Cerebellar cortex (tissue), 1 donor: ENCODE measurements around the gene ARF4.
"Not testable (repeated sequence)": the region's sequence is repeated elsewhere in the genome, so short reads cannot be mapped to it uniquely, and the experiment has no call there.

ENCODE experiments used
- DNase-seq: peaks from one replicate; pipeline ENCODE4 v3.0.0-alpha.2; 2015; ENCODE audit warnings: low spot score

ARF4 gene

DNA sequence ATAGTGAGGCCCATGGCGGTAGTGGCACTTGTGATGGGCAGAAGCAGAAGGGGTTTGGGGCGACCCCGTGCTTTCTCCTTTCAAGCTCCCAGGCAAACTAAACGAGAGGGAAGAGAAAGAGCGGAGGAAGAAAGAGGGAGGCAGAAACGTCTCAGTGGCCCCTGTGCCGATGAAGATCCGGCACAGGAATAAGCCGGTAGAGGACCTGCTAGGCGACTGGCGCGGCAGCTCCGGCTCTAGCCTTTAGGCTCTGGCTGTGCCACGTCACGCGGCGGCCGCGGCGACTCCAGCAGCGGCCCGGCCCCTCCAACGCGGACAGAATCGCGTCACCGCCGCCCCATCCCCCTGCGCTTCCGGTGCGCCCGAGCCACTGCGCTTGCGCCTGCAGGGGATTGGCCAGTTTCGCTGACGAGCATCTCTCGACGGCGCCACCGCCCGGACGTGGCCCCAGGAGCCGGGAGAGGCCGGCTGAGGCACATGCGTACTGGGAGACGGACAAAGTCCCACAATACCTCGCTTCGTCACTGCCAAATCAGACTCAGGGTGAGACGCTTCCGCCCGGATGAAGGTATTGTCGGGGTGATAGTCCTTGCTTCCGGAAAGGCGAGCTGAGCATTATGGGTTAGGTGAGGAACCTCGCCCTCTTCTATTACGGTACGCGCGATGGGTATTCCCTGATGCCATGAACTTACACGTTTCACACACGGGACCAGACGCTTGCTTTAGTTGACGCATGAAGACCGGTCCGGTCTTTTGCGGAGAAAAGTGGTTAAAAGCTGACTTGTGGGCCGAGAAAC, at the start of gene ARF4:
ARF4 (minus strand) TSS at position 218 of the 797 bp plus-strand sequence; CDS start at position 14, 204 bp downstream.
- DNase-seq: peak; percentile 99

DNA sequence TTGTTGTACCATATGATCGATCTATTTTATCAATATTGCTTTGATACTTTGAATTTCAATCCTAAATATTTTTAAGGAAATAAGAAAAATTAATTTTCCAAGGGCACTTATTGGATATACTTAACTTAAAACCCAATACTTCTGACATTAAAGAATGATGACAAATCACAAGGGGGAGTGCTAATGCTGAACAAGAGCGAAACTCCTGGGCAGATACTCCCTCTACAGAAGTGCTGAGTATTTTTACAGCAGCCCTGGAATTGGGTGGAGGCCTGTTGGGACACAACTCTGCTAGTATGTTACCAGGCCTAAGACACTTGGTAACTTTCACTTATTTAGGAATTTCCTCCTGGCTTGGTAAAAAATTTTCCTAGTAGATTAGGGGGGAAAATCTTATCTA, 49.6 kb upstream of the ARF4 start:
- peak; percentile 26 for DNase-seq

DNA sequence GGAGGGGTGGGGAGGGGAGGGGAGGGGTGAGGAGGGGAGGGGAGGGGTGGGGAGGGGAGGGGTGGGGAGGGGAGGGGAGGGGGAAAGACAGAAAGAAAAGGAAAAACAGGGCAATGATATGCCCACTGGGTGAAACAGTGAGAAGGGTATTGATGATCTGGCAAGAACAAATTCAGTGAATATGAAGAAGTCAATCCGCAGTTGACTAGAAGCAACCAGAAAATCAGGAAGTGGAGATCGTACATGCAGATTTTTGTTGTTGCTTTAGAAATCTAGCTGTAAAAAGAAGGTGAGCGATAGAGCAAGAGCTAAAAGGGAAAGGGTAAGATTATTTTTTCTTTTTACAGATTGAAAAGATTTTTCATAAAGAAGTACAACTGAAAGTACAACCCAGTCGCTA, 47.6 kb upstream of the ARF4 start:
- no peak for DNase-seq

DNA sequence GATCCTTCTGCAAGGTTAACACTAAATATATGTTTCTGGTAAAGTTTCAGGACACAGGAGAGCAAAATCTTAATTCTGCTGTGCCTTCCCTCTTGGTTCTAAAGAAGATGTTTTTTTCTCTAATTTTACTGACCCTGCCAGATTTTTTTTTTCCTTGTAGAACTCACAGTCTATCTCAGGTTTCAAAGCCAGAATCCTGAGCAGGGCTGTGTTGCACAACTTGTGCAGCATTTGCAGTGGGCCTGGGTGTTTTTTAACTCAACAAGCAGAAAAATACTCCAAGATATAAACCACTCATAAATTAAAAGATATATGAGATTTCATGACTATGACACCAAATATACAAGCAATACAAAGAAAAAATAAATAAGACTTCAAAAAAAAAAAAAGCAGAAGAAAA, 40.2 kb upstream of the ARF4 start:
- DNase-seq: no peak

GRCh38 chr3:57634259-57634658, 37.1 kb upstream of the ARF4 start:
- DNase-seq: not testable (repeated sequence)

DNA sequence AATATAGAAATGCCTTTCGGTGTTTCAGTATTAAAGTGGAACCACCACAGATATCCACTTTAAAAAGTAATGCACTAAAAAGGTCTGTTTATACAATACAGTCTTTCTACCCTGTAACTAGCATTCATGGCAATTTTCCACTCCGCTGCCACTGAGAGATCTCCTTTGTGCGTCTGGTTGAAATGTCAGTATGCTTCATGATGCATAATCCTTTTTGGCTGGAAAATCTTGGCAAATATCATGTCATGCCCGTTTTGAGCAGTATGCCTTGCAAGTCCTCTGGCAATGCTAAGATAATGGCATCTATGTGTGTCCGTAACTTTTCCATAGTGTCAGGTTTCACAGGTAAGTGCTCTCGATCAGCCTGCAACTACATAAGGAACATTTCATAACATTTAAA, 30.8 kb upstream of the ARF4 start:
- peak; percentile 49 for DNase-seq

DNA sequence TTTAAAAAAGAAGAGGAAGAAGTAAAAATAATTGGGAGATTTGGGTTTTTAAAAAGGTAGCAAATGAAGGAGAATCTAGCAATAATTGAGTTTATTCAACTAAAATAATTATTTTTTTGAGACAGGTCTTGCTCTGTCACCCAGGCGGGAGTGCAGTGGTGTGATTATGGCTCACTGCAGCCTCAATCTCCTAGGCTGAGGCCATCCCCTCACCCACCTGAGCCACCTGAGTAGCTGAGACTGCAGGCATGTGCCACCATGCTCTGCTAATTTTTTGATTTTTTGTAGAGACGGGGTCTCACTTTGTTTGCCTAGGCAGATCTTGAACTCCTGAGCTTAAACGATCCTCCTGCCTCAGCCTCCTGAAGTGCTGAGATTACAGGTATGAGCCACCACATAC, 27.7 kb upstream of the ARF4 start:
- DNase-seq: no peak

- no peak for DNase-seq
These were observed 25.2 kb upstream of the ARF4 start for GRCh38 chr3:57622362-57622761.

GRCh38 chr3:57617739-57618138, 20.6 kb upstream of the ARF4 start:
- no peak for DNase-seq

GRCh38 chr3:57616233-57616632, 19.1 kb upstream of the ARF4 start:
- DNase-seq: no peak

DNA sequence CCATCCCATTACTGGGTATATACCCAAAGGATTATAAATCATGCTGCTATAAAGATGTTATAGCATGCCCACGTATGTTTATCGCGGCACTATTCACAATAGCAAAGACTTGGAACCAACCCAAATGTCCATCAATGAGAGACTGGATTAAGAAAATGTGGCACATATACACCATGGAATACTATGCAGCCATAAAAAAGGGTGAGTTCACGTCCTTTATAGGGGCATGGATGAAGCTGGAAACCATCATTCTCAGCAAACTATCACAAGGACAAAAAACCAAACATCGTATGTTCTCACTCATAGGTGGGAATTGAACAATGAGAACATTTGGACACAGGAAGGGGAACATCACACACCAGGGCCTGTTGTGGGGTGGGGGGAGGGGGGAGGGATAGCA, 14.7 kb upstream of the ARF4 start:
- DNase-seq: not testable (repeated sequence)

- DNase-seq: no peak
These were observed 8.5 kb upstream of the ARF4 start for GRCh38 chr3:57605683-57606082.

GRCh38 chr3:57604971-57605370, 7.8 kb upstream of the ARF4 start:
- no peak for DNase-seq

- no peak for DNase-seq
These were observed 3.1 kb upstream of the ARF4 start for GRCh38 chr3:57600195-57600594.

DNA sequence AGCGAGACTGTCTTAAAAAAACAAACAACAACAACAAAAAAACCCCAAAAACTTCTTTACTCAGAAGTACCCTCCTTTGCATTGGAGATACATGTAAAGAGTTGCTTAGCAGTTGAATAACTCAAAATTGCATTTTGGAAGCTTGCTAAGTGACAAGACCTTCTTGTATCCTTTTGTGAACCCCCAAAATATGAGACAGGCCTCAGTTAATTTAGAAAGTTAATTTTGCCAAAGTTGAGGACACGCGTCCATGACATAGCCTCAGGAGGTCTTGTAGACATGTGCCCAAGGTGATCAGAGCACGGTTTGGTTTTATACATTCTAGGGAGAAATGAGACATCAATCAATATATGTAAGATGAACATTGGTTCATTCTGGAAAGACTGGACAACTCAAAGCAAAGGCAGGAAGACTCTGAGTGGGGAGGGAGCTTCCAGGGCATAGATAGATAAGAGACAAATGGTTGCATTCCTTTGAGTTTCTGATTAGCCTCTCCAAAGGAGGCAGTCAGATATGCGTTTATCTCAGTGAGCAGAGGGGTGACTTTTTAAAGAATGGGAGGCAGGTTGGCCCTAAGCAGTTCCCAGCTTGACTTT, 1.7 kb upstream of the ARF4 start:
- no peak for DNase-seq

- peak; percentile 57 for DNase-seq
These were observed 533 bp downstream of the ARF4 start for GRCh38 chr3:57596495-57597126.

GRCh38 chr3:57594576-57594975, 2.6 kb downstream of the ARF4 start:
- no peak for DNase-seq

GRCh38 chr3:57594144-57594543, 3.0 kb downstream of the ARF4 start:
- DNase-seq: no peak

DNA sequence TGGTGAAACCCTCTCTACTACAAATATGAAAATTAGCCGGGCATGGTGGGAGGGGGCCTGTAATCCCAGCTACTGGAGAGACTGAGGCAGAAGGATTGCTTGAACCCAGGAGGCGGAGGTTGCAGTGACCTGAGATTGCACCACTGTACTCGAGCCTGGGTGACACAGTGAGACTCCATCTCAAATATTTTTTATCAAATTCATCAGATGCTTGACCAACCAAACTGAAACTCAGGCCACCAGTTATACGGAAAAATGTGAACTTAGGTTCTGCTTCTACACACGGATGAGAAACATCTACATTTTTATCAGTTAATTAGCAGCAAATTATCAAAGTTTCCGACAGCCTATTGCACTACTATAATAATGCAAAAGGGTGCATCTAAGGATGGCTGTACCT, 4.8 kb downstream of the ARF4 start:
- no peak for DNase-seq

GRCh38 chr3:57587905-57588304, 9.2 kb downstream of the ARF4 start:
- DNase-seq: no peak

- no peak for DNase-seq
These were observed 10.4 kb downstream of the ARF4 start for GRCh38 chr3:57586778-57587177.

DNA sequence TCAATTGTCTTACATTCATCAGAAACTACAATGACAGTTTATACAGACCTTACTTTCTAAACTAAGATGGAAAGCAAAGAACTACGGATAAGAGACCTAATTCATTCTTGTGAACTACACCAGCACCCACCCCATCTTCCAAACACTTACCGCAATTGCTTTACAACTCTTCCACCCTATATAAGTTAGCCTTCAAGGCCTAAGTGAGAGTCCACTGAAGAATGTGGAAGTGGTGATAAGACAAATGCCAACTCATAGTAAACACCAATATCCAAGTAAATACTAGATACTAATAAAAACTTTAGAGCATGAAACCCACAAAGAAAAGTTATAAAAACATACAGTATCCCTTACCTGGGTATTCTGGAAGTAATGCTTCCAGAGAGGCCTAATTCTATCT, 13.6 kb downstream of the ARF4 start:
- DNase-seq: no peak

DNA sequence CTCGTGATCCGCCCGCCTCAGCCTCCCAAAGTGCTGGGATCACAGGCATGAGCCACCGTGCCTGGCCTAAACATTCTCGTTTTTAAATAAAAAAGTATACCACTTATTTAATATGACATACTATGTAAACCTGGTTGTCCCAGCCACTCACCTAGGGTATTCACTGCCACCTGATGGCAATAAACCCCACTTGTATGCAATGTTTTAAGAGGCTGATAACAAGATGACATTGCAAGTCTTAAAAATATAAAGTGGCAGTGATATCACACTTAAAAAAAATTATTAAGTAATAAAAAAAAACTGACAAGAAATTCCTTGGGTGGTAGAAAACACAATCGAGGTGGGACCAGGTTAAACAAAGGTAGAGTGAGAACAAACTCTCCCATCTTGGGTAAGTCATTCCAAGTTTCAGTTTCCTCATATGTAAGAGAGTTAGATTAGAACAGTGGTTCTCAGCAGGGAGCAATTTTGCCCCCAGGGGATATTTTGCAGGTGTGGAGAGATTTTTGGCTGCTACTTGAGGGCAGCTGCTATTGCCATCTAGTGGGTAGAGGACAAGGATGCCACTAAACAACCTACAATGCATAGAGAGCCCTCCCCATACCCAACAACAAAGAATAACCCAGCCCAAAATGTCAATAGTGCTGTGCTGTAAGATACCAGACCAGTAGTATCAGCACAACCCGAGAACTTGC, 14.5 kb downstream of the ARF4 start:
- DNase-seq: no peak
